NCI-H1105 (cell line): Measurements from ENCODE around the gene INTS15.
A peak's percentile ranks its signal among the peaks of the same experiment; 100 is the strongest.
"Not testable (repeated sequence)": the region's sequence is repeated elsewhere in the genome, so short reads cannot be mapped to it uniquely, and the experiment has no call there.

Source experiments
- DNase-seq: peaks from one replicate; lab custom pipeline; 2025; lab: John Stamatoyannopoulos, UW

Gene INTS15

DNA sequence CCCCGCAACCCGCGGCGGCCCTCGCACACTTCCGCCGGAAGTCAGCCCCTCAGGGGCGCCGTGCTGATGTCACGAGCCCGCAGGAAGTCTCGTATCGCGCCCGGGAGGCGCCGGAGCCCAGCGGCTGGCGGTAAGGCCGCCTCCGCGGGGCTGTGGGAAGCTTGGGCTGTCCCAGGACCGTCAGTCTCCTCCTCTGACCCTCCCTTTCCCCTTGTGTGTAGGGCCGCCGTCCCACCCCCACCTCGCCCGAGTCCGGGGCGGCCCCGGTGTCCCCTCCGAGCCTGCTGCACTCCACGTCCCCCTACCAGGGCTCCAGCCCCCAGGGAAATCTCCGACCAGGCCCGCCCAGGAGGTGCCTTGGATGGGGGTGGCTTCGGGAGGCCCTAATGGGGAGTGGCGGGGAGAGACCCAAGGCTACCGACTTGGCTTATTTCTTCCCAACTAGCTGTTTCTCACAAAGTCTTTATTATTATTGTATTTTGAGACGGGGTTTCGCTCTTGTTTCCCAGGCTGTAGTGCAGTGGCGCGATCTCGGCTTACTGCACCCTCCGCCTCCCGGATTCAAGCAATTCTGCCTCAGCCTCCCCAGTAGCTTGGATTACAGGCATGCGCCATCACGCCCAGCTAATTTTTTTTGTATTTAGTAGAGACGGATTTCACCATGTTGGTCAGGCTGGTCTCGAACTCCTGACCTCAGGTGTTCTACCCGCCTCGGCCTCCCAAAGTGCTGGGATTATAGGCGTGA, 12.3 kb upstream of the INTS15 start, which contains the start of gene ZDHHC4:
Gene ZDHHC4 (plus strand): TSS at position 86 of the 745 bp plus-strand sequence. CDS start 3,108 bp downstream, outside the sequence.
- DNase-seq = peak; percentile 89

DNA sequence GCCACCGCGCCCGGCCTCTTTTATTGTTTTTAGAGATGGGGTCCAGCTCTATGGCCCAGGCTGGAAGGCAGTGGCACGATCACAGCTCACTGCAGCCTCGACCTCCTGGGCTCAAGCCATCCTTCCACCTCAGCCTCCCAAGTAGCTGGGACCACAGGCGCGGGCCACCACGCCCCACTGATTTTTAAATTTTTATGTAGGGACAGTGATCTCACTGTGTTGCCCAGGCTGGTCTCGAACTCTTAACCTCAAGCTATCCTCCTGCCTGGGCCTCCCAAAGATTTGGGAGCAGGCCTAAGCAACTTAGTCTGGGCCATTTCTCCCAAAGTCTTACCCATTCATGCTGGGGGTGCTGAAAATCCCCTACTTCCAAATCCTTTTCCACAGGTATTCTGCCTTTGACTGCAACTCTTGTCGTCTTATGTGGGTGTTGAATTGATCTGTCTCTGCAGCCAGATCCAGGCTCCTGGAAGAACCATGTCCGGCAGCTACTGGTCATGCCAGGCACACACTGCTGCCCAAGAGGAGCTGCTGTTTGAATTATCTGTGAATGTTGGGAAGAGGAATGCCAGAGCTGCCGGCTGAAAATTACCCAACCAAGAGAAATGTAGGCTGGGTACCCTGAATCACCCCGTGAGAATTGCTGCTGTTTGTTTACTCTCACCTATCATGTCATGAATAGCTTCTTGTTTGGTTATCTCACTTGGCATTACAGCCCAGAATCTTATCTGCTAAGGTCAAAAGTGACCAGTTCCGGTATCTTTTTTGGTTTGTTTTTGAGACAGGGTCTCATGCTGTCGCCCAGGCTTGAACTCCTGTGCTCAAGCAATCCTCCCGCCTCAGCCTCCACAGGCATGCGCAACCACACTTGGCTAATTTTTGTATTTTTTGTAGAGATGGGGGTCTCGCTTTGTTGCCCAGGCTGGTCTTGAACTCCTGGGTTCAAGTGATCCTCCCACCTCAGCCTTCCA, 11.4 kb upstream of the INTS15 start:
- DNase-seq = no peak

DNA sequence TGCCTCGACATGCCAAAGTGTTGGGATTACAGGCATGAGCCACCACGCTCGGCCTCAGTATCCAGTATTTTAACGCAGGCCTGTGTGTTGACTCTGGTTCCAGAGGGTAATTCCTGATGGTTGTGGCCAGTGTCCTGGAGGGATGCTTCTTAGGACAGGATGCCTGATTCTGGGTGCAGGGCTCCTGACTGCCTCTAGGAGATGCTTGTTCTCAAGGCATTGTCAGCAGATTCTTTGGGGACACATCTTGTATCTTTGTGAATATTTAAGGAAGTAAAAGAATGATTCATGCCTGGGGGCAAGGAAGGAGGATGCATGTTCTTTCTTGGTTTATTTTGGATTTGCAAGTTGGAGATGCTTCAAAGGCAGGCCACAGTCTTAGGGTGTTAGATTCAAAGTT, 10.4 kb upstream of the INTS15 start:
- no peak for DNase-seq

DNA sequence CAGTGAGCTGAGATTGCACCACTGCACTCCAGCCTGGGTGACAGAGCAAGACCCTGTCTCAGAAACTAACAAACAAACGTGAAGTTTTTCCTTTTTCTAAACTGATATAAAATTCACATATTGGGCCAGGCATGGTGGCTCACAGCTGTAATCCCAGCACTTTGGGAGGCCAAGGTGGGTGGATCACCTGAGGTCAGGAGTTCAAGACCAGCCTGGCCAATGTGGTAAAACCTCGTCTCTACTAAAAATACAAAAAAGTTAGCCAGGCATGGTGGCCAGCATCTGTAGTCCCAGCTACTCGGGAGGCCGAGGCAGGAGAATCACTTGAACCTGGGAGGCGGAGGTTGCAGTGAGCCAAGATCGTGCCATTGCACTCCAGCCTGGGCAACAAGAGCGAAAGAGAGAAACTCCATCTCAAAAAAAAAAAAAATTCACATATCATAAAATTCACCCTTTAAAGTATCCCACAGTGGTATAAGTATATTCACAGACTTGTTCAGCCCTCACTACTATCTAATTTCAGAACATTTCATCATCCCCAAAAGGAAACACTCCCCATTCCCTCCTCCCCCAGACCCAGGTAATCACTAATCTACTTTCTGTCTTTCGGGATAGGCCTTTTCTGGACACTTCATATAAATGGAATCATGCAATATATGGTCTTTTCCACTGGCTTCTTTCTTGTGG, 3.9 kb upstream of the INTS15 start:
- DNase-seq = not testable (repeated sequence)

DNA sequence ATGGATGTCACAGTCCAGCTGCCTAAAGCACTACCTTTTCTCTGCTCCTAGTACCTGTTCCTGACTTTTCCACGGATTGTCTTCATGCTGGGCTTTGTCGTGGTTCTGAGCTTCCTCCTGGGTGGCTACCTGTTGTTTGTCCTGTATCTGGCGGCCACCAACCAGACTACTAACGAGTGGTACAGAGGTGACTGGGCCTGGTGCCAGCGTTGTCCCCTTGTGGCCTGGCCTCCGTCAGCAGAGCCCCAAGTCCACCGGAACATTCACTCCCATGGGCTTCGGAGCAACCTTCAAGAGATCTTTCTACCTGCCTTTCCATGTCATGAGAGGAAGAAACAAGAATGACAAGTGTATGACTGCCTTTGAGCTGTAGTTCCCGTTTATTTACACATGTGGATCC, 1.3 kb upstream of the INTS15 start:
- DNase-seq = no peak

DNA sequence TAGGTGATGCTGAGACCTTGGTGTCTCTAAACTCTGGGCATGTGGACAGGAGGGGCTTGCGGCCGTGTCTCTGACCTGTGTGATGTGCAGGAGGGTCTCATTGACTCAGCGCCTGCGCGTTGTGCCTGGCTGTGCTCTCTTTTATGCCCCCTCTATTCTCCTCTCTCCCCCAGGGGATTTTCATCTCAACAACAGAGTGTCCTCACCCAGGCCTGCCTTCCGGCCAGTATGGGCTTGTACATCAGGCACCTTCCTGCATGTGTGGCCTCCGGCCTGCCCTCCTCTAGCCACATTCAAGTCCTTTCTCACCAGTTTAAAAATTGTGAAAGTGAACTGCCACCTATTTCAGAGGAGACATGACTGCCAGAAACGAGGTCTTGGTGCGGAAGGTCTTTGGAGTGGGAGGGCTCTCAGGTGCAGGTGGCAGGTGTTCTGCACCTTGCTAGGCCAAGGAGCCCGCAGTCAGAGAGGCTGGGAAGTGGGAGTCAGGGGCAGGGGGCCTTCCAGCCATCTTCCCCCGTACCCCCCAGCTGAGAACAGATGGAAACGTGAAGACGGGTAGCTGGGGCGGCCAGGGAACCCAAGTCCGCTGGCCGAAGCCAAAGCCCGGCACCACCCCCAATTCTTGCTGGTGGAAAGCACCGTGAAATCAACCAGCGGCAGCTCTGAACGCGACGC, 531 bp upstream of the INTS15 start:
- DNase-seq = no peak

DNA sequence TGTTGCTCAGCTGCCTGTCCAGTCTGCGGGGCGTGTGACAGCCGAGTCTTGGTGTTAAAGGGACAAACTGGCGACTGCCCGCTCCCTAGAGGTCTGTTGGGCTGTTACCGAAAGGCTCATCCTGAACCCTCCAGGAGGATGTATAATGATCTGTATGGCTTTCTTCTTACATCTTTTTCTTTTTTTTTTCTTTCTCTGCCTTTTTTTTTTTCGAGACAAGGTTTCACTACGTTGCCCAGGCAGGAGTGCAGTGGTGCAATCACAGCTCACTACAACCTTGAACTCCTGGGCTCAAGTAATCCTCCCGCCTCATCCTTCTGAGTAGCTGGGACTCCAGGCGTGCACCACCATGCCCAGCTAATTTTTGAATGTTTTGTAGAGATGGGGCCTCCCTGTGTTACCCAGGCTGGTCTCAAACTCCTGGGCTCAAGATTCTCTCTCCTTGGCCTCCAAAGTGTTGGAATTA, 857 bp downstream of the INTS15 start:
- no peak for DNase-seq

DNA sequence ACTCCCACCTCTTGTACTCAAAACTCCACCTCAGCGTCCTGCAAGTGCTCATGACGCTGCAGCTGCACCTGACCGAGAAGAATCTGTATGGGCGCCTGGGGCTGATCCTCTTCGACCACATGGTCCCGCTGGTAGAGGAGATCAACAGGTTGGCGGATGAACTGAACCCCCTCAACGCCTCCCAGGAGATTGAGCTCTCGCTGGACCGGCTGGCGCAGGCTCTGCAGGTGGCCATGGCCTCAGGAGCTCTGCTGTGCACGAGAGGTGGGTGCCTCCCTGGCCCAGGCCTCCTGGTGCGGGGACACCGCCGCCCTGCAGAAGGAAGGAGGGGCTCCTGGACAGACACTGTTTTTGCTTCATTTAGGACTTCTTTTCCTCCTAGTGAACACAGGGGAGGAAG, 10.3 kb downstream of the INTS15 start:
- DNase-seq = no peak

DNA sequence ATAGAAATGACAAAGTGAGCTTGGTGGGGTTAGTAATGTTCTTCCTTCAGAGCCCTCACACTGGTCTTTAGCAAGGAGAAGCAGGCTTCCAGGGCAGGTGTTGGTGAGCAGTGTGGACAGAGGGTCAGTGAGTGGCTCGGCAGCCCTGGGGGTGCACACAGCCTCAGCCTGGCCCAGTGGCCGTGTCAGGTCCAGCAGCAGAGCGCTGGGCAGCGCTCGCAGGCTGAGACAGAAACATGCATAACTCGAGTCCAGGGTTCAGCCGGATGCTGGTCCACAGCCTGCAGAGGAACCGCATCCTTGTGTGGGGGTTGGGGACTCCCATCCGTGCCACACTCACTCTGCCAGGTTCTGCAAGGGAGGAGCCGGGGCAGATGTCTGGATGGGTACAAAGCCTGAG, 14.6 kb downstream of the INTS15 start:
- DNase-seq = no peak

DNA sequence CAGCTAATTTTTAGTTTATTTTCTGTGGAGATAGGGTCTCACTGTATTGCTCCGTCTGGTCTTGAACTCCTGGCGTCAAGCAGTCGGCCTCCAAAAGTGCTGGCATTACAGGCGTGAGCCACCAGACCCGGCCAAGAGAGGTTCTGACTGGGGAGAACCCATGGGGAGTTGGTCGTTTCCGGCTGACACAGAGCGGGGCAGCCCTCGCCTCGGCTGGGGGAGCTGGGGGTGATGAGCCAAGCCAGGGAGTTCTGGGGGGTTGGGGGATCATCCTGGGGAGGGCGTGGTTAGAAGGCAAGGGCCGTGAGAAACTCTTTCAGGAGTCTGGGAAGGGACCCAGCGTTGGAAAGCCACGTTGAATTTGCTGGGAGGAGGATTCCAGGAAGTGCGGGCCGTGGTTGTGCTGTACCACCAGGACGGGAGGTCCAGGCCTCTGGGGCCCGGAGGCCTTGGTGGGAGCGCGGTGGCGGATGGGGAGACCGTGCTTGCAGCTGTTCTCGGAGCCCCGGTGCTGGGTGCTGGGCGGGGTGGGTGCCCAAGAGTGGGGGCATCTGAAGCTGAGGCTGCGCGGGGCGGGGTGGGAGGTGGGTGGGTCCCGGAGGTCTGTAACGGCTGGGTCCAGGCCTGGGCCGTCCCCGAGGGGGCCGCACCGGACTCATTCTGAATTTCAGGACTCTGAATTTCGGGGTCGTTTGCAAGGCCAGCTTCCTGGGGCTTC, 17.2 kb downstream of the INTS15 start:
- no peak for DNase-seq

DNA sequence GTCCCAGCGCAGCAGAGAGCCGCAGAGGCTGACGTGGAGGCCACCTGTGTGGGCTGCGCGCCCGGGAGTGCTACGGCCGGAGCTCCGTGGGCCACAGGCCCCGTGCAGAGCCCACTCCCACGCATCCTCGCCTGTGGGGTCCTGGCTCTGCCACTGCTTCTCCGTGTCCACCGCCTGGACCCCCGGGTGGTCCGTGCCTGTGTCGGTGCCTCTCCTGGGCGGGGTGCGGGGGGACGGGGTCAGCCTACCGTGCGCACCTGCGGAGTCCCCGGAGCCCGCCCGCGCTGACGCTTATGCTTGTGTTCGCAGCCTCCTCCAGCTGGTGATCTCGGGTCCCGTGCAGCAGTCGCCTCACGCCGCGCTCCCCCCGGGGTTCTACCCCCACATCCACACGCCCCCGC, 17.8 kb downstream of the INTS15 start:
- no peak for DNase-seq

DNA sequence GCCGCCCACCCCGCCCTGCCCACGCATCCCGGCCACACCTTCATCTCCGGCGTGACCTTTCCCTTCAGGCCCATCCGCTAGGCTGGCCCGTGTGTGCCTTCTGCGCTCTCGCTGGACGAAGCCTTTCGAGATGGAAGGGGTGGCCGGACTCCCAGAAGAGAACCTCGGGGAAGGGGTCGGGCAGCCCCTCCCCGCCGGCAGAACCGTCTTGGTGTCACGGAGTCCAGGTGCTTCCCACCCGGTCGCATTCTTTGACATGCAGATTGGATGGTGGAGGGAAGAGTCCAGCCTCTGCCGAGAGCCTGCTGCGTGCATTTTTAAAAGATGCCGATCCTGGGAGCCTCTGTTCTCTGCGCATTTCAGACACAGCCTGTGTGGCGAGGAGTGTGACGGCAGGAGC, 18.3 kb downstream of the INTS15 start:
- no peak for DNase-seq

DNA sequence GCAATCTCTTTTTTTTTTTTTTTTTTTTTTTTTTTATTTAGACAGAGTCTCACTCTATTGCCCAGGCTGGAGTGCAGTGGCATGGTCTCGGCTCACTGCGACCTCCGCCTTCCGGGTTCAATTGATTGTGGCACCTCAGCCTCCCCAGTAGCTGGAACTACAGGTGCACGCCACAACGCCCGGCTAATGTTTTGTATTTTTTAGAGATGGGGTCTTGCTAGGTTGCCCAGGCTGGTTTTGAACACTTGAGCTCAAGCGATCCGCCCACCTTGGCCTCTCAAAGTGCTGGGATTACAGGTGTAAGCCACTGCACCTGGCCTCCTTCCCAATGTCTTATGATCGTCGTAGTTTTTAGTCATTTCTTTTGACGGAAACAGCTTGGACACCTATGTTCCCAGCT, 19.0 kb downstream of the INTS15 start:
- DNase-seq = no peak

DNA sequence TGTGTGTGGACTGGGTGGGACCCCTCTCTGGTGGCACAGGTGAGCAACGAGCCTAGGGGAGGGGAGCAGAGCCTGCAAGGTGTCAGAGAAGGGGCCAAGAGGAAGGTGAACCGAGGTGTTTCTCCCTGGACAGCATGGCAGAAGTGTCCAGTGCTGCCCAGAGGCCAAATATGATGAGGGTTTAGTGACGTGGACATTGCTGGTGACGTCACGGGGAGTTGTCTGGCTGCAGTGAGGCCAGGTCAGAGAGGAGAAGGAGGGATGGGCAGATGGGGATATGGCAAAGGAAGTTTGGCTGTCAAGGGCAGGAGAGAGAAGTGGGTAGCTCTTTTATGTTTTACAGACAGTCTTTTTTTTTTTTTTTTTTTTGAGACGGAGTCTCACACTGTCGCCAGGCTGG, 23.0 kb downstream of the INTS15 start:
- DNase-seq = no peak

DNA sequence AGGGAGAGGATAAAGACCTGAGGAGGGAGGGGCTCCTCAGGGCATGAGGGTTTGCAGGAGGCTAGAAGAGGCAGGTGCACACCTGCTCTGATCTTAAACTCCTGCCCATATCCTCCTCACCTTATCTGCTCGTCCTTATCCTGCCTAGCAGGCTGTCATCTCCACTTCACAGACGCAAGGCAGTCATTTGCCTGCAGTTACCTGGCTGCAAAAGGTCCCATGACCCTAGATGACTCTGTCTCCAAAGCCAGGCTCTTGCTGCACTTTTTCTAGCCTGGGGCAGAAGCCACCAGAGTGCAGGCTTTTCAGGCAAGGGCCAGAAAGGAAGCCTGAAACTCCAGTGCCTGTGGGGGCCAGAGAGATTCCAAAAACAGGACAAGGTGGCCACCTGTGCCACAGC, 23.9 kb downstream of the INTS15 start:
- no peak for DNase-seq

DNA sequence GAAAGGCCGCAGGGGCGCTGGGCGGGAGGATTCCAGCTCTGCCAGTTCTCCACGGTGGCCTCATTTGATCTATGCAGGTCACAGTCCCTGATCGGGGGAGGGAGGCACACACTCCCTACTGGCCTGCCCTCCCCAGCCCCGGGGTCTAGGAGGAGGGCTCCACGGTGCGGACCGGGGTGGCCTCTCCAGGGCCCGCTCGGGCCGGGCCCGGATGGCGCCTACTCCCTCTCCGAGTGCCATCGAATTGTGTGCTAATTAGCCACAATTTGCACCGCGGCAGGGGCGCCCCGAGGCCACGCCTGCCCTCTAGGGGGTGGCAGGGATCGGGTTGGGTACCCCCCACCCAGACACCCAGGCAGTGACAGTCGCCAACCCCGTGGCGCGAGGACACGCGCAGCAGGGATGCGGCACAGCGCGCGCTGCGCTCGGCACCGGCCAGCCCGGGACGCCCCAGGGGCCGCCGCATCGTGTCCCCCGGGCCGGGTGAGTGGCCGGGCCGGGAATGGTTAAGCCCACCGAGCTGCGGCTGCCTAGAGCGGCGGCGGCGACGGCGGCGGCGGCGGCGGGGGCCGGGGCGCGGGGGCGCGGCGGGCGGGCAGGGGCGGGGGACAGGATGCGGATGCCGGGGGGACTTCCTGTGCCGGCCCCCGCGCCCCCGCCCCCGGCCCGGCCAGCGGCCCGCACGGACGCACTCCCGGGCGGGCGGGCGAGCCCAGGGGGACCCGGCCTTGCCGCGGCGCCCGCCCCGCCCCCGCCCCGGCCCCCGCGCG, 25.3 kb downstream of the INTS15 start, which contains the start of gene ZNF853:
Gene ZNF853 (plus strand): TSS at position 658 of the 770 bp plus-strand sequence. CDS start 565 bp downstream, outside the sequence.
- no peak for DNase-seq

DNA sequence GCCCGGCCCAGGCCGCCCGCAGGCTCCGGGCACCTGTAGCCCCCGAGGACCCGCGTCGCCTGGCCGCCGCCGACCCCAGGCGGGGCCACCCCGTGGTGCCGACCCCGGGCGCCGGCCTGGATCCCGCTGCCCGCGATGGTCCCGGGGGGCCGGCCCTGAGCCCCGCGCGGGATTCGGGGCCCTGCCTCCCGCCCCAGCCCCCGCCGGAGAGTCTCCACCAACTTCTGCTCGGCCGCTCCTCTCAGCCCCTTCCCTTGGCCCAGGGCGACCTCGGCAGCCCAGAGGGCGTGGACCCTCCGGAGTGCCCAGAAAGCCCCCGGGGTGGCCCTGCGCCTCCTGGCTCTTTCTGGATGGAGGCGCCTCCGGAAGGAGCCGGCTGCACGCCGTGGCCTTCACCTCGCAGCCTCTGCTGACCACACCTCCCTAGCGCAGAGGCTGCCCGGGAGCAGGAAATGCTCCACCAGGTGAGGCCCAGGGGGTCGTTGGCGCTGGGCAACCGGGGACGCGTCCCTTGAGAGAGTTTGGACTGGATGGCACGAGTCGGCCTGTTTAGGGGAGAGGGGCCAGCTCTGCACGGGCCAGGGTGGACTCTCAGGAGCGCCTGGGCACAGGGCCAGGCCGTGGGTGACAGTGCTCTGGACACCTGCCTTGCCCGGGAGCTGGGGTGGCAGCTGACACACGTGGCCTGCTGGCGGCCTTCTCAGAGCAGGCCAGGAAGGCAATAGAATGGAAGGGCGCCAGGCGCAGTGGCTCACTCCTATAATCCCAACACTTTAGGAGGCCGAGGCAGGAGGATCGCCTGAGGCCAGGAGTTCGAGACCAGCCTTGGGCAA, 26.1 kb downstream of the INTS15 start:
- DNase-seq = peak; percentile 25

DNA sequence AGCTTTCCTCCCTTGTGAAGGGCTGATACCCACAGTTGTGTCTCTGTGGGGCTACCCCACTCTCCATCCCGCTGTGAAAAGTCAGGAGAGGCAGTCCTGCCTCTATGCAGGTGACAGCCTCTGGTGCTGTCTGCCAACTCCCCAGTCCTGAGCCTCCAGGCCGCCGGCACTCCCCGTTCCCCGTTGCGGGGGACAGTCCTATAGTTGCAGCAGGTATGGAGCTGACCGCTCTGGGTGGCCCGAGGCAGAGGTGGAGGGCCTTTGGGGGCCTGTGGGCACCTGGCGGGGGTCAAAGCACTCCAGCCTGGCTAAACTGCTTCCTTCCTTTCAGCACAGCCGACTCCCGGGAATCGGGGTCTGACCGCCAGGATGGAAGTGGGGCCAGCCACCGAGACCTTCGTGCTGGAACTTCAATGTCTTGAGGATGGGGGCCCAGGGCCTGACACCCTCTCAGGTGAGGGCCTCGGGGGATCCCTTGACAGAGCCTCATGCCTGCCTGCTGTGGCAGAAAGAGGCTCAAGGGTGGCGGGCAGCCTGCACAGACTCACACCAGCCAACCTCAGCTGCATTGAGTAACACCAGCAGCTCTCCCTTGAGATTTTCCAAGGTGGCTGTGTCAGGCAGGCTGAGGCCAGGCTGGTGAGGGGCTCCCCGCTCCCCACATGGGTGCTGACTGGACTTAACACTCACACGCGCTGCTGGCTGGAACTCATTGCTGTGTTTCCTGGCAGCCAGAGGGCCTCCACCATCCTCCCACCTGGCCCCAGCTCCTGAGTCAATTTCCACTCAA, 27.2 kb downstream of the INTS15 start:
- no peak for DNase-seq
